GM18861 (cell line): ENCODE measurements around the gene C1QL4.

ENCODE experiments used
- ATAC-seq: cut with Tn5 transposase; IDR thresholded peaks from one replicate; pipeline ENCODE4 v1.9.1; 2021; ENCODE audit not compliant: unreplicated experiment

The C1QL4 gene

GRCh38 chr12:49305762-49306510 lies 31.1 kb downstream of the C1QL4 start:
- no peak for ATAC-seq

- ATAC-seq = no peak
Measured at GRCh38 chr12:49304161-49304560, 32.8 kb downstream of the C1QL4 start.

- ATAC-seq = no peak
Measured at GRCh38 chr12:49301760-49302159, 35.2 kb downstream of the C1QL4 start.

- no peak for ATAC-seq
Measured at GRCh38 chr12:49298160-49298559, 38.8 kb downstream of the C1QL4 start.

- ATAC-seq = no peak
Measured at GRCh38 chr12:49297695-49298060, 39.3 kb downstream of the C1QL4 start.

GRCh38 chr12:49296836-49297694 lies 39.9 kb downstream of the C1QL4 start:
- no peak for ATAC-seq

- ATAC-seq = no peak
Measured at GRCh38 chr12:49296034-49296835, 40.8 kb downstream of the C1QL4 start.

- ATAC-seq = no peak
Measured at GRCh38 chr12:49295082-49295936, 41.7 kb downstream of the C1QL4 start, which contains the start of gene PRPH. PRPH (plus strand) TSS chr12:49295147; CDS start chr12:49295201, 54 bp downstream.

GRCh38 chr12:49294804-49295081 lies 42.2 kb downstream of the C1QL4 start:
- ATAC-seq = no peak

- ATAC-seq = no peak
Measured at GRCh38 chr12:49294086-49294803, 42.7 kb downstream of the C1QL4 start.

- no peak for ATAC-seq
Measured at GRCh38 chr12:49293056-49293956, 43.7 kb downstream of the C1QL4 start.

- no peak for ATAC-seq
Measured at GRCh38 chr12:49292729-49293055, 44.3 kb downstream of the C1QL4 start.

- no peak for ATAC-seq
Measured at GRCh38 chr12:49288922-49289555, 47.9 kb downstream of the C1QL4 start.

GRCh38 chr12:49288412-49288853 lies 48.6 kb downstream of the C1QL4 start:
- no peak for ATAC-seq

GRCh38 chr12:49287876-49288275 lies 49.1 kb downstream of the C1QL4 start:
- no peak for ATAC-seq

- no peak for ATAC-seq
Measured at GRCh38 chr12:49284672-49285071, 52.3 kb downstream of the C1QL4 start.

- no peak for ATAC-seq
Measured at GRCh38 chr12:49283541-49284429, 53.2 kb downstream of the C1QL4 start.
